ENCODE measurements around the gene LSM14B. TPM values are rescaled to one million over a fixed set of nuclear protein-coding genes. Genes with fewer than 3 reads are reported as not detected.

The LSM14B gene
- total RNA-seq, 1 donor from 2014 or later = 67.8 TPM

GRCh38 chr20:62096421-62097380 lies 25.6 kb upstream of the LSM14B start:
- no peak overlapping the region for H3K27ac Mint-ChIP-seq (ENCODE audit: unreplicated experiment)
- no peak overlapping the region for H3K4me3 Mint-ChIP-seq (ENCODE audit: unreplicated experiment)

GRCh38 chr20:62097881-62098407 lies 24.3 kb upstream of the LSM14B start:
- no peak for DNase-seq (ENCODE audit: extremely low spot score, unreplicated experiment)
- no peak overlapping the region for H3K4me3 Mint-ChIP-seq (ENCODE audit: unreplicated experiment)
- H3K4me1 Mint-ChIP-seq (ENCODE audit: unreplicated experiment) = no peaks in the 10 kb centered on the region
- H3K9me3 Mint-ChIP-seq (ENCODE audit: unreplicated experiment) = peaks cover 11% of the 10 kb centered on the region
- TF ChIP-seq CTCF (IDR thresholded peaks at IDR 0.05) = no peak
- H3K36me3 Mint-ChIP-seq (ENCODE audit: unreplicated experiment) = peaks cover 2% of the 10 kb centered on the region
- H3K27ac Mint-ChIP-seq (ENCODE audit: unreplicated experiment) = no peak overlapping the region
- no peaks in the 10 kb centered on the region for H3K27me3 Mint-ChIP-seq (ENCODE audit: unreplicated experiment)

More at GRCh38 chr20:62096421-62097380, 25.6 kb upstream of the LSM14B start:
- no peak for TF ChIP-seq CTCF (IDR thresholded peaks at IDR 0.05)
- peaks cover 4% of the 10 kb centered on the region for H3K27me3 Mint-ChIP-seq (ENCODE audit: unreplicated experiment)
- DNase-seq (ENCODE audit: extremely low spot score, unreplicated experiment) = peak; percentile 84
- H3K4me1 Mint-ChIP-seq (ENCODE audit: unreplicated experiment) = no peaks in the 10 kb centered on the region
- H3K9me3 Mint-ChIP-seq (ENCODE audit: unreplicated experiment) = peaks cover 11% of the 10 kb centered on the region
- H3K36me3 Mint-ChIP-seq (ENCODE audit: unreplicated experiment) = peaks cover 2% of the 10 kb centered on the region

- Mint-ChIP-seq H3K36me3 (ENCODE audit: unreplicated experiment) (peaks cover 2% of the 10 kb centered on the region), H3K4me1 (ENCODE audit: unreplicated experiment) (no peaks in the 10 kb centered on the region), H3K27ac (ENCODE audit: unreplicated experiment) (no peak overlapping the region), H3K9me3 (ENCODE audit: unreplicated experiment) (peaks cover 11% of the 10 kb centered on the region), H3K4me3 (ENCODE audit: unreplicated experiment) (no peak overlapping the region), H3K27me3 (ENCODE audit: unreplicated experiment) (no peaks in the 10 kb centered on the region)
- DNase-seq (ENCODE audit: extremely low spot score, unreplicated experiment) = no peak
- TF ChIP-seq CTCF (IDR thresholded peaks at IDR 0.05) = no peak
Measured at GRCh38 chr20:62101078-62101477, 21.2 kb upstream of the LSM14B start.

- Mint-ChIP-seq H3K27me3 (ENCODE audit: unreplicated experiment) (no peaks in the 10 kb centered on the region), H3K27ac (ENCODE audit: unreplicated experiment) (no peak overlapping the region), H3K9me3 (ENCODE audit: unreplicated experiment) (peaks cover 14% of the 10 kb centered on the region), H3K4me1 (ENCODE audit: unreplicated experiment) (no peaks in the 10 kb centered on the region), H3K36me3 (ENCODE audit: unreplicated experiment) (peaks cover 2% of the 10 kb centered on the region), H3K4me3 (ENCODE audit: unreplicated experiment) (no peak overlapping the region)
- DNase-seq (ENCODE audit: extremely low spot score, unreplicated experiment) = no peak
- no peak for TF ChIP-seq CTCF (IDR thresholded peaks at IDR 0.05)
Measured at GRCh38 chr20:62103508-62104233, 18.6 kb upstream of the LSM14B start.
